RWPE2 (cell line): ENCODE results near the gene NMBR.

Source experiments
- ATAC-seq: fragments of 200-7000 bp; cut with Tn5 transposase; 3 replicates; pipeline ENCODE4 v1.9.1; 2021; ENCODE audit warnings: low read depth
- DNase-seq: peaks from one replicate; pipeline ENCODE4 v3.0.0-alpha.2; 2020; ENCODE audit warnings: low spot score
- H3K27ac ChIP-seq: fragments of 450-650 bp; 2 replicates; pipeline ENCODE4 v1.5.1; 2017; ENCODE audit warnings: mild to moderate bottlenecking; ENCODE audit not compliant: poor library complexity, severe bottlenecking
- H3K27me3 ChIP-seq: fragments of 250-450 bp; sonication (Bioruptor Pico); 2 replicates; pipeline ENCODE4 v1.5.1; 2021; ENCODE audit warnings: mild to moderate bottlenecking, moderate library complexity; ENCODE audit not compliant: insufficient read depth, poor library complexity, severe bottlenecking
- H3K36me3 ChIP-seq: fragments of 250-450 bp; sonication (Bioruptor Pico); 2 replicates; pipeline ENCODE4 v1.5.1; 2020; ENCODE audit warnings: low read depth, mild to moderate bottlenecking, moderate library complexity
- H3K4me1 ChIP-seq: fragments of 250-450 bp; sonication (Bioruptor Pico); 2 replicates; pipeline ENCODE4 v1.5.1; 2021; ENCODE audit warnings: mild to moderate bottlenecking, moderate library complexity; ENCODE audit not compliant: insufficient read depth, poor library complexity, severe bottlenecking
- H3K4me3 ChIP-seq: fragments of 250-450 bp; sonication (Bioruptor Pico); 2 replicates; pipeline ENCODE4 v1.5.1; 2021; ENCODE audit warnings: mild to moderate bottlenecking, moderate library complexity; ENCODE audit not compliant: severe bottlenecking
- H3K9me3 ChIP-seq: fragments of 250-450 bp; sonication (Bioruptor Pico); 2 replicates; pipeline ENCODE4 v1.5.1; 2021; ENCODE audit warnings: mild to moderate bottlenecking, moderate library complexity; ENCODE audit not compliant: severe bottlenecking
- TF ChIP-seq, protein P1 (sequence below): fragments of 450-650 bp; IDR thresholded peaks from one replicate; pipeline ENCODE4 v1.5.1; 2017; ENCODE audit warnings: mild to moderate bottlenecking, moderate library complexity; ENCODE audit not compliant: poor library complexity, severe bottlenecking

Gene NMBR

DNA sequence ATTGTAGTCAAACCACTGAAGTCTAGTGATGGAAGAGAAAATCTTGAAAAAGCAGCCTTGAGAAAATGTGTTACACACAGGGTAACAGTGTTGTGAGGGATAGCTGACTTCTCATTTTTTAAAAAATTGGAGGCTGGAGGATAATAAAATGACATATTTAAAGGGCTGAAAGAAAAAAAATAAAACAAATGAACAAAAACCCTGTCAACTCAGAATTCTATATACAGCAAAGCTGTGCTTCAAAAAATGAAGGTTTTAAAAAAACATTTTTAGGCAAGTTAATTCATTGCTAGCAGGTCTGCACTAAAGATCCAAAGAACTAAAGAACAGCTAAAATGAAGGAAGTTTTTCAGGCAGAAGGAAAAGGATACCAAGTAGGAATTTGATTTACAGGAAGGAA, 31.2 kb upstream of the NMBR start:
- Histone ChIP-seq H3K9me3 (no peaks in the 10 kb centered on the region), H3K27ac (no peak overlapping the region), H3K4me3 (no peak overlapping the region), H3K36me3 (peaks cover 35% of the 10 kb centered on the region), H3K4me1 (no peaks in the 10 kb centered on the region), H3K27me3 (no peaks in the 10 kb centered on the region)
- ATAC-seq = no peak
- no peak for DNase-seq
- TF ChIP-seq, protein P1, sequence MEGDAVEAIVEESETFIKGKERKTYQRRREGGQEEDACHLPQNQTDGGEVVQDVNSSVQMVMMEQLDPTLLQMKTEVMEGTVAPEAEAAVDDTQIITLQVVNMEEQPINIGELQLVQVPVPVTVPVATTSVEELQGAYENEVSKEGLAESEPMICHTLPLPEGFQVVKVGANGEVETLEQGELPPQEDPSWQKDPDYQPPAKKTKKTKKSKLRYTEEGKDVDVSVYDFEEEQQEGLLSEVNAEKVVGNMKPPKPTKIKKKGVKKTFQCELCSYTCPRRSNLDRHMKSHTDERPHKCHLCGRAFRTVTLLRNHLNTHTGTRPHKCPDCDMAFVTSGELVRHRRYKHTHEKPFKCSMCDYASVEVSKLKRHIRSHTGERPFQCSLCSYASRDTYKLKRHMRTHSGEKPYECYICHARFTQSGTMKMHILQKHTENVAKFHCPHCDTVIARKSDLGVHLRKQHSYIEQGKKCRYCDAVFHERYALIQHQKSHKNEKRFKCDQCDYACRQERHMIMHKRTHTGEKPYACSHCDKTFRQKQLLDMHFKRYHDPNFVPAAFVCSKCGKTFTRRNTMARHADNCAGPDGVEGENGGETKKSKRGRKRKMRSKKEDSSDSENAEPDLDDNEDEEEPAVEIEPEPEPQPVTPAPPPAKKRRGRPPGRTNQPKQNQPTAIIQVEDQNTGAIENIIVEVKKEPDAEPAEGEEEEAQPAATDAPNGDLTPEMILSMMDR = no peak

DNA sequence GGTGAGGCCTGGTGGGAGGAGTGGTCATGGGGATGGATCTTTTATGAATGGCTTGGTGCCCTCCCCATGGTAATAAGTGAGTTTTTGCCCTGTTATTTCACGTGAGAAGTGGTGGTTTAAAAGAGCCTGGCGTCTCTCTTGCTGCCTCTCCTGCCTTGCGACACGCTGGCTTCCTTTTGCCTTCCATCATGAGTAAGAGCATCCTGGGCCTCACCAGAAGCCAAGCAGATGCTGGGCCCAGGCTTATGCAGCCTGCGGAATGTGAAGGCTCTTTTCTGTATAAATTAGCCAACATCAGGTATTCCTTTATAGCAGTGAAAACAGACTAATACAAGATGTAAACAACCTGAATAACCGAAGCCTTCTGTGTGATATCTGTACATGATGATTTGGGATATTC, 27.8 kb upstream of the NMBR start:
- no peaks in the 10 kb centered on the region for H3K4me1 ChIP-seq
- H3K9me3 ChIP-seq = no peaks in the 10 kb centered on the region
- H3K36me3 ChIP-seq = peaks cover 66% of the 10 kb centered on the region
- ATAC-seq (no peak), DNase-seq (no peak)
- no peak overlapping the region for H3K4me3 ChIP-seq
- H3K27me3 ChIP-seq = no peaks in the 10 kb centered on the region
- H3K27ac ChIP-seq = no peak overlapping the region
- TF ChIP-seq, protein P1 = no peak

DNA sequence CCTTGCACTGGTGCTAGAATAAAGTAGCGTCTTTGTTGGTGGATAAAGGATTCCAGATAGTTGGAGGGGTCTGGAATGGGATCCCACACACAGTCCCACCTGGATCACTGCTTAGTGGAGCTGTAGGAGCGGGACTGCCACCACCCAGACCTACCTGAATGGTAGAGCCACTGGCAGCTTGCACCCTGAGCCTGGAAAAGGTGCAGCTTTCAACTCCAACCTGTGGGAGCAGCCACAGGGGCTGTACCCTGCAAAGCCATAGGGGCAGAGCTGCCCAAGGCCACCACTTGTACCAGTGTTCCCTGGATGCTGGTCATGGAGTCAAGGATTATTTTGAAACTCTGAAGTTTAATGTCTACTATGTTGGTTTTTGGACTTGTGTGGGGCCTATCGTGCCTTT, 27.1 kb upstream of the NMBR start:
- H3K4me1 ChIP-seq = no peaks in the 10 kb centered on the region
- no peaks in the 10 kb centered on the region for H3K9me3 ChIP-seq
- H3K36me3 ChIP-seq = peaks cover 74% of the 10 kb centered on the region
- DNase-seq (no peak), ATAC-seq (no peak)
- no peak overlapping the region for H3K27ac ChIP-seq
- H3K4me3 ChIP-seq = no peak overlapping the region
- TF ChIP-seq, protein P1 = no peak
- no peaks in the 10 kb centered on the region for H3K27me3 ChIP-seq

DNA sequence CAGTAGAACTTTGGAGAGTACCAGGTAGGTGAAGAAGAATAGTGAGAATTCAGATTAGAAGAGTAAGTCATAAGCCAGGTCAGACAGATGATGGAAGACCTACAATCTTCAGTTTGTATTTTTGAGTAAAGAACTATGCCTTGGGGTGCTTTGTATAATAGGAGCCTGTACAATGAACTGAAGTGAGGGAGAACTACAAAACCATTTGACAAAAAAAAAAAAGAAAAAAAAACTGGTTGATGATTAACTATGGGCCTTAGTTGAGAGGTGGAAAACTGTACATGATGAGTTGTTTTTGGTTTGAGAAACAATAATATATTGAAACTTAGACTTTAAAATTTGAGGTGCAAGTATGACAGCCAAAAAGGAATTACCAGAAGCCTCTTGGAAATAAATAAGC, 25.8 kb upstream of the NMBR start:
- H3K4me3 ChIP-seq = no peak overlapping the region
- peaks cover 76% of the 10 kb centered on the region for H3K36me3 ChIP-seq
- DNase-seq = no peak
- ATAC-seq = no peak
- no peak overlapping the region for H3K27ac ChIP-seq
- TF ChIP-seq, protein P1 = no peak
- no peaks in the 10 kb centered on the region for H3K9me3 ChIP-seq
- no peaks in the 10 kb centered on the region for H3K4me1 ChIP-seq
- H3K27me3 ChIP-seq = no peaks in the 10 kb centered on the region

DNA sequence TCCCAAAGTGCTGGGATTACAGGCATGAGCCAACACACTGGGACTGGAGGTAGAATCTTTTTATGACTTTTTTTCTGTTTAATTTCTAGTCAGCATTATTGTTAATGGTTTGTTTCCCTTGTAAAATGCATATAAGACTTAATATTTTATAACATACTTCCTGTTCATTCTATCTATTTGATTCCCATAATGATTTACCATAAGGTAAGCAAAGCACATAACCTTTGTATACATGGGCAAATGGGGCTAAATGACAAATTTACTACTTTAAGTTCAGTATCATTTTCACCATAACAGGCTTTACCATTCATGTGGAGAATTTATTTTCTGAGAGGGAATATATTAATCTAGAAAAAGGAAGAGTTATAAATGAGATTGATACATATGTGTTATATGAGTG, 24.4 kb upstream of the NMBR start:
- no peak overlapping the region for H3K4me3 ChIP-seq
- TF ChIP-seq, protein P1 = no peak
- DNase-seq (no peak), ATAC-seq (no peak)
- H3K27me3 ChIP-seq = no peaks in the 10 kb centered on the region
- peaks cover 72% of the 10 kb centered on the region for H3K36me3 ChIP-seq
- no peaks in the 10 kb centered on the region for H3K4me1 ChIP-seq
- no peak overlapping the region for H3K27ac ChIP-seq
- no peaks in the 10 kb centered on the region for H3K9me3 ChIP-seq
